CD4-positive, alpha-beta memory T cell (primary cell): Measurements from ENCODE around the gene MYO5B. TPM values are rescaled to one million over a fixed set of nuclear protein-coding genes. Genes with fewer than 3 reads are reported as not detected.

Experiments
- CTCF ChIA-PET: fragments of 350-600 bp; sonication (Branson Sonifier 250); formaldehyde crosslinking; loops from one replicate; lab custom pipeline; 2021; ENCODE audit warnings: inconsistent platforms; ENCODE audit not compliant: partially characterized antibody; lab: Charles Lee
- POLR2A ChIA-PET: fragments of 350-600 bp; sonication (Branson Sonifier 250); formaldehyde crosslinking; loops from one replicate; lab custom pipeline; 2021; ENCODE audit not compliant: partially characterized antibody; lab: Charles Lee
- DNase-seq, 5 donors: peaks; one replicate each; pipeline versions ENCODE4 v3.0.0 to v3.0.0-alpha.2; 2020 to 2022; ENCODE audit warnings: mixed read lengths in 1 of 5
- H3K27ac ChIP-seq: one replicate; pipeline ENCODE4 v1.7.0; 2013; ENCODE audit warnings: low read depth, low read length
- H3K27me3 ChIP-seq: 2 replicates; pipeline ENCODE4 v1.7.0; 2013; ENCODE audit warnings: mild to moderate bottlenecking, low read length, moderate library complexity; ENCODE audit not compliant: insufficient read depth
- H3K36me3 ChIP-seq: 2 replicates; pipeline ENCODE4 v1.7.0; 2013; ENCODE audit warnings: mild to moderate bottlenecking, low read length, moderate library complexity; ENCODE audit not compliant: insufficient read depth
- H3K4me1 ChIP-seq: 2 replicates; pipeline ENCODE4 v1.7.0; 2013; ENCODE audit warnings: mild to moderate bottlenecking, low read length, moderate library complexity; ENCODE audit not compliant: insufficient read depth
- H3K4me3 ChIP-seq, 2 donors: one replicate each; pipeline ENCODE4 v1.7.0; 2013; ENCODE audit warnings: low read length in 2 of 2, mild to moderate bottlenecking in 1 of 2
- H3K9me3 ChIP-seq, 2 donors: one replicate each; pipeline ENCODE4 v1.7.0; 2013; ENCODE audit warnings: low read length in 2 of 2, control low read depth in 1 of 2; ENCODE audit not compliant: control insufficient read depth in 1 of 2
- H3K27ac Mint-ChIP-seq, 7 donors: one replicate each; pipeline ENCODE4 v1.8.0; 2020 to 2021; ENCODE audit warnings: mixed read lengths in 7 of 7, mild to moderate bottlenecking in 6 of 7, inconsistent platforms in 3 of 7, moderate library complexity in 3 of 7
- H3K27me3 Mint-ChIP-seq, 2 donors: one replicate each; pipeline ENCODE4 v1.8.0; 2020 to 2021; ENCODE audit warnings: mixed read lengths in 2 of 2
- H3K36me3 Mint-ChIP-seq, 2 donors: one replicate each; pipeline ENCODE4 v1.8.0; 2020 to 2021; ENCODE audit warnings: mixed read lengths in 2 of 2, inconsistent platforms in 1 of 2, mild to moderate bottlenecking in 1 of 2
- H3K4me1 Mint-ChIP-seq, 4 donors: one replicate each; pipeline ENCODE4 v1.8.0; 2020 to 2021; ENCODE audit warnings: mixed read lengths in 4 of 4, mild to moderate bottlenecking in 1 of 4
- H3K4me3 Mint-ChIP-seq, 8 donors: one replicate each; pipeline ENCODE4 v1.8.0; 2020 to 2021; ENCODE audit warnings: mixed read lengths in 8 of 8, mild to moderate bottlenecking in 7 of 8, moderate library complexity in 6 of 8, inconsistent platforms in 3 of 8
- H3K9me3 Mint-ChIP-seq, 8 donors: one replicate each; pipeline ENCODE4 v1.8.0; 2020 to 2021; ENCODE audit warnings: mixed read lengths in 8 of 8, mild to moderate bottlenecking in 5 of 8, inconsistent platforms in 3 of 8, moderate library complexity in 1 of 8
- intact Hi-C: fragments of 100-400 bp; cut with micrococcal nuclease; formaldehyde crosslinking; loops from one replicate; pipeline ENCODE4 v1.15.1; 2023
- polyA plus RNA-seq, 2 donors: library from polyadenylated mRNA; unstranded; fragments of 300-500 nt; fragmentation: Illumina TruSeq; gene quantifications; one replicate each; pipeline ENCODE4 v1.2.3, GENCODE V29; 2021
- total RNA-seq, 2 experiments: library from RNA; stranded (reverse); gene quantifications; one replicate each; pipeline ENCODE4 v1.2.3, GENCODE V29; 2021

Gene MYO5B
- total and polyA plus RNA-seq, 4 experiments from 2014 or later = 0.02 TPM; not detected in 3

- H3K27ac ChIP-seq = no peak overlapping the region
- no peak for DNase-seq
- intact Hi-C loops = no loop called here
- no peak overlapping the region for H3K4me3 ChIP-seq
- no peaks in the 10 kb centered on the region for H3K4me1 ChIP-seq
- CTCF ChIA-PET = interaction anchor here (0.7 to 10.7 kb wide), 9 partner anchors 8 to 342 kb away, joined by 3 to 287 read pairs (median 3); partner anchors contain the start of gene ACAA2
- Mint-ChIP-seq H3K4me3 (no peak overlapping the region), H3K27ac (peak overlapping the region in 2 of 7 donors; percentile 27 to 42), H3K4me1 (no peaks in the 10 kb centered on the region), H3K36me3 (no peaks in the 10 kb centered on the region), H3K27me3 (no peaks in the 10 kb centered on the region), H3K9me3 (peaks cover 0 to 2% (median 0%) of the 10 kb centered on the region in 8 donors)
- H3K36me3 ChIP-seq = no peaks in the 10 kb centered on the region
- H3K27me3 ChIP-seq = no peaks in the 10 kb centered on the region
- H3K9me3 ChIP-seq = no peaks in the 10 kb centered on the region
- POLR2A ChIA-PET = no interaction called here
Observed at GRCh38 chr18:49855711-49856415, 339.1 kb downstream of the MYO5B start.

- H3K9me3 Mint-ChIP-seq = peaks cover 0 to 2% (median 0%) of the 10 kb centered on the region in 8 donors
- intact Hi-C loops = no loop called here
- Histone ChIP-seq H3K27ac (no peak overlapping the region), H3K4me3 (no peak overlapping the region), H3K9me3 (no peaks in the 10 kb centered on the region), H3K4me1 (no peaks in the 10 kb centered on the region), H3K27me3 (no peaks in the 10 kb centered on the region), H3K36me3 (no peaks in the 10 kb centered on the region)
- no peaks in the 10 kb centered on the region for H3K27me3 Mint-ChIP-seq
- ChIA-PET CTCF (interaction anchor here (1.1 to 10.7 kb wide), 3 partner anchors 10 to 341 kb away, joined by 3 to 287 read pairs (median 52); no protein-coding TSS in a partner anchor), POLR2A (no interaction called here)
- no peak overlapping the region for H3K4me3 Mint-ChIP-seq
- H3K4me1 Mint-ChIP-seq = no peaks in the 10 kb centered on the region
- no peaks in the 10 kb centered on the region for H3K36me3 Mint-ChIP-seq
- H3K27ac Mint-ChIP-seq = peak overlapping the region in 1 of 7 donors; percentile 65
- DNase-seq = no peak
Observed at GRCh38 chr18:49854681-49855080, 340.3 kb downstream of the MYO5B start.

- POLR2A ChIA-PET = interaction anchor here (0.9 kb wide), 1 partner anchor 13 kb away, joined by 3 read pairs; no protein-coding TSS in a partner anchor
- no peaks in the 10 kb centered on the region for H3K9me3 ChIP-seq
- Mint-ChIP-seq H3K36me3 (no peaks in the 10 kb centered on the region), H3K27me3 (peaks cover 0 to 1% of the 10 kb centered on the region in 2 donors), H3K9me3 (peaks cover 0 to 2% (median 0%) of the 10 kb centered on the region in 8 donors), H3K4me3 (no peak overlapping the region), H3K4me1 (peaks cover 0 to 4% (median 0%) of the 10 kb centered on the region in 4 donors), H3K27ac (no peak overlapping the region)
- intact Hi-C loops = no loop called here
- H3K4me1 ChIP-seq = no peaks in the 10 kb centered on the region
- no peaks in the 10 kb centered on the region for H3K36me3 ChIP-seq
- H3K27ac ChIP-seq = no peak overlapping the region
- no peak overlapping the region for H3K4me3 ChIP-seq
- no peaks in the 10 kb centered on the region for H3K27me3 ChIP-seq
- DNase-seq = no peak
- CTCF ChIA-PET = no interaction called here
Observed at GRCh38 chr18:49853436-49853835, 341.5 kb downstream of the MYO5B start.

- no peaks in the 10 kb centered on the region for H3K36me3 ChIP-seq
- Mint-ChIP-seq H3K4me1 (peaks cover 0 to 4% (median 0%) of the 10 kb centered on the region in 4 donors), H3K27ac (no peak overlapping the region), H3K36me3 (no peaks in the 10 kb centered on the region), H3K9me3 (peaks cover 0 to 2% (median 0%) of the 10 kb centered on the region in 8 donors), H3K4me3 (no peak overlapping the region), H3K27me3 (peaks cover 0 to 2% of the 10 kb centered on the region in 2 donors)
- intact Hi-C loops = no loop called here
- no peaks in the 10 kb centered on the region for H3K27me3 ChIP-seq
- no peaks in the 10 kb centered on the region for H3K4me1 ChIP-seq
- CTCF ChIA-PET = interaction anchor here (1.8 kb wide), 1 partner anchor 9 kb away, joined by 4 read pairs; no protein-coding TSS in a partner anchor
- H3K9me3 ChIP-seq = no peaks in the 10 kb centered on the region
- H3K27ac ChIP-seq = no peak overlapping the region
- H3K4me3 ChIP-seq = no peak overlapping the region
- POLR2A ChIA-PET = interaction anchor here (0.9 kb wide), 1 partner anchor 12 kb away, joined by 3 read pairs; no protein-coding TSS in a partner anchor
- no peak for DNase-seq
Observed at GRCh38 chr18:49853011-49853410, 341.9 kb downstream of the MYO5B start.

- CTCF ChIA-PET = interaction anchor here (0.9 to 1.8 kb wide), 3 partner anchors 10 to 352 kb away, joined by 3 to 4 read pairs (median 4); no protein-coding TSS in a partner anchor
- intact Hi-C loops = no loop called here
Observed at GRCh38 chr18:49851624-49852023, 343.3 kb downstream of the MYO5B start.

GRCh38 chr18:49850636-49851035, 344.3 kb downstream of the MYO5B start:
- no peak for DNase-seq
- Mint-ChIP-seq H3K27ac (no peak overlapping the region), H3K9me3 (peaks cover 0 to 2% (median 0%) of the 10 kb centered on the region in 8 donors), H3K4me3 (no peak overlapping the region), H3K36me3 (no peaks in the 10 kb centered on the region), H3K4me1 (peaks cover 0 to 4% (median 0%) of the 10 kb centered on the region in 4 donors), H3K27me3 (peaks cover 3 to 4% of the 10 kb centered on the region in 2 donors)
- no peak overlapping the region for H3K4me3 ChIP-seq
- no peak overlapping the region for H3K27ac ChIP-seq
- H3K36me3 ChIP-seq = no peaks in the 10 kb centered on the region
- intact Hi-C loops = no loop called here
- H3K4me1 ChIP-seq = no peaks in the 10 kb centered on the region
- H3K9me3 ChIP-seq = no peaks in the 10 kb centered on the region
- no peaks in the 10 kb centered on the region for H3K27me3 ChIP-seq
- ChIA-PET CTCF (interaction anchor here (1.0 to 2.1 kb wide), 3 partner anchors 8 to 353 kb away, joined by 3 to 8 read pairs (median 4); no protein-coding TSS in a partner anchor), POLR2A (no interaction called here)

More at GRCh38 chr18:49851624-49852023, 343.3 kb downstream of the MYO5B start:
- Mint-ChIP-seq H3K36me3 (no peaks in the 10 kb centered on the region), H3K4me1 (peaks cover 0 to 4% (median 0%) of the 10 kb centered on the region in 4 donors), H3K27me3 (peaks cover 0 to 4% of the 10 kb centered on the region in 2 donors), H3K4me3 (no peak overlapping the region), H3K27ac (no peak overlapping the region), H3K9me3 (peaks cover 0 to 2% (median 0%) of the 10 kb centered on the region in 8 donors)
- H3K36me3 ChIP-seq = no peaks in the 10 kb centered on the region
- no peaks in the 10 kb centered on the region for H3K9me3 ChIP-seq
- no peaks in the 10 kb centered on the region for H3K27me3 ChIP-seq
- POLR2A ChIA-PET = no interaction called here
- no peak for DNase-seq
- no peak overlapping the region for H3K4me3 ChIP-seq
- no peak overlapping the region for H3K27ac ChIP-seq
- H3K4me1 ChIP-seq = no peaks in the 10 kb centered on the region
